ENCODE results near the gene NRARP.

DNA sequence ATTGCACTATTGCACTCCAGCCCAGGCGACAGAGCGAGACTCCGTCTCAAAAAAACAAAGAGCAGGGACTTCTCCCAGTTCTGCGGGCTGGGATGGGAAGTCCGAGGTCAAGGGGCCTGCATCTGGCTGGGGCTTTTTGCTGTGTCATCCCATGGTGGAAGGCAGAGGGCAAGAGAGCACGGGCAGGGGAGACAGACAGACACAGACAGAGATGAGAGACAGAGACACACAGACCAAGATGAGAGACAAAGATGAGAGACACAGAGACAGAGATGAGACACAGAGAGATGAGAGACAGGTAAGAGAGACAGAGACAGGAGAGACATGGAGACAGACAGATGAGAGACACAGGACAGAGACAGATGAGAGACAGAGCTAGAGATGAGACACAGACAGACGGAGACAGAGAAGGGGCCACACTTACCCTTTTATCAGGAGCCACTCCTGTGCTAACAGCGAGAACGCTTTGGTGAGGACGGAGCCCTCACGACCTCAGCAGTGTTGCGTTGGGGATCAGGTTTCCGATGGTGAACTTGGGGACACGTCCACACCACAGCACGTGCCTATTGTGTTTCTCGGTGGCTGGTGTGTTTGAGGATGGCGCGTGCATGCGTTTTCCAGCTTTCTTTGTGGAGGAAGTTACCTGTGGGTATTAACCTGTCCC is 33.4 kb downstream of the NRARP start:
- TF ChIP-seq EZH2 (IDR thresholded peaks at IDR 0.05; ENCODE audit: insufficient read depth, poor library complexity, severe bottlenecking) (no peak), EZH2phosphoT487 (IDR thresholded peaks at IDR 0.05; ENCODE audit: insufficient read depth, low read depth) (no peak)

Data from GM23248 (cell line).